ENCODE measurements around the gene CANT1.
"Not testable (repeated sequence)": the region's sequence is repeated elsewhere in the genome, so short reads cannot be mapped to it uniquely, and the experiment has no call there.

Gene CANT1

GRCh38 chr17:79030636-79031035 is 21.1 kb upstream of the CANT1 start:
- WGBS (ENCODE audit: extremely low coverage, insufficient coverage, insufficient read length): no CpG with 5 or more reads among the region's 12 CpGs
- H3K9ac ChIP-seq (ENCODE audit: low read length); DNase-seq; H2BK5ac ChIP-seq (ENCODE audit: low read depth, low read length, poor library complexity); H3K4ac ChIP-seq (ENCODE audit: low read depth, low read length); H3K27me3 ChIP-seq (ENCODE audit: insufficient read depth, low read length); H3K23ac ChIP-seq (ENCODE audit: low read length); H2BK120ac ChIP-seq (ENCODE audit: insufficient read depth, low read length, poor library complexity); H3K79me2 ChIP-seq (ENCODE audit: control insufficient read depth, insufficient read depth, low read length, poor library complexity); H3K27ac ChIP-seq (ENCODE audit: low read depth, low read length); H3K79me1 ChIP-seq (ENCODE audit: low read length); H2BK12ac ChIP-seq (ENCODE audit: low read length); H3K18ac ChIP-seq (ENCODE audit: low read length); H4K91ac ChIP-seq (ENCODE audit: low read depth, low read length); H3K4me2 ChIP-seq (ENCODE audit: low read length); H4K8ac ChIP-seq (ENCODE audit: low read depth, low read length); H3K4me3 ChIP-seq (ENCODE audit: low read depth, low read length); H3K36me3 ChIP-seq (ENCODE audit: control insufficient read depth in 1 of 2, insufficient read depth in 2 of 2, low read length in 2 of 2); H4K12ac ChIP-seq (ENCODE audit: low read depth, low read length); H3K14ac ChIP-seq (ENCODE audit: low read length); H2AFZ ChIP-seq (ENCODE audit: insufficient read depth, low read length, poor library complexity); H2AK5ac ChIP-seq (ENCODE audit: low read length); H3K9me3 ChIP-seq (ENCODE audit: insufficient read depth, low read depth, low read length): not testable (repeated sequence)
- peaks cover 17 to 28% of the 10 kb centered on the region in 2 experiments for H3K4me1 ChIP-seq (ENCODE audit: control insufficient read depth in 1 of 2, insufficient read depth in 2 of 2, low read length in 2 of 2)

- Histone ChIP-seq H4K8ac (ENCODE audit: low read depth, low read length) (no peak overlapping the region), H3K23ac (ENCODE audit: low read length) (no peak overlapping the region), H3K27me3 (ENCODE audit: insufficient read depth, low read length) (peaks cover 8% of the 10 kb centered on the region), H3K4me1 (ENCODE audit: control insufficient read depth in 1 of 2, insufficient read depth in 2 of 2, low read length in 2 of 2) (peaks cover 21 to 32% of the 10 kb centered on the region in 2 experiments), H3K36me3 (ENCODE audit: control insufficient read depth in 1 of 2, insufficient read depth in 2 of 2, low read length in 2 of 2) (no peaks in the 10 kb centered on the region), H2BK120ac (ENCODE audit: insufficient read depth, low read length, poor library complexity) (no peak overlapping the region), H4K91ac (ENCODE audit: low read depth, low read length) (no peak overlapping the region), H3K27ac (ENCODE audit: low read depth, low read length) (no peak overlapping the region), H3K4me3 (ENCODE audit: low read depth, low read length) (no peak overlapping the region), H3K14ac (ENCODE audit: low read length) (no peak overlapping the region), H3K4me2 (ENCODE audit: low read length) (no peak overlapping the region), H2AK5ac (ENCODE audit: low read length) (no peak overlapping the region), H3K4ac (ENCODE audit: low read depth, low read length) (no peak overlapping the region), H2AFZ (ENCODE audit: insufficient read depth, low read length, poor library complexity) (no peak overlapping the region), H3K18ac (ENCODE audit: low read length) (no peak overlapping the region), H3K9ac (ENCODE audit: low read length) (no peak overlapping the region), H2BK12ac (ENCODE audit: low read length) (no peak overlapping the region), H3K9me3 (ENCODE audit: insufficient read depth, low read depth, low read length) (peaks cover 2% of the 10 kb centered on the region), H2BK5ac (ENCODE audit: low read depth, low read length, poor library complexity) (no peak overlapping the region), H4K12ac (ENCODE audit: low read depth, low read length) (peak overlapping the region; percentile 43), H3K79me1 (ENCODE audit: low read length) (peaks cover 8% of the 10 kb centered on the region), H3K79me2 (ENCODE audit: control insufficient read depth, insufficient read depth, low read length, poor library complexity) (peaks cover 1% of the 10 kb centered on the region)
- WGBS (ENCODE audit: extremely low coverage, insufficient coverage, insufficient read length): no CpG with 5 or more reads among the region's 16 CpGs
- no peak for DNase-seq
Measured at GRCh38 chr17:79029327-79030009, 19.9 kb upstream of the CANT1 start.

- no peak overlapping the region for H3K23ac ChIP-seq (ENCODE audit: low read length)
Measured at GRCh38 chr17:79028496-79029326, 19.1 kb upstream of the CANT1 start.

GRCh38 chr17:79027925-79028491 is 18.4 kb upstream of the CANT1 start:
- no peak overlapping the region for H2BK5ac ChIP-seq (ENCODE audit: low read depth, low read length, poor library complexity)
- peak overlapping the region; percentile 13 for H2BK12ac ChIP-seq (ENCODE audit: low read length)
- H3K27me3 ChIP-seq (ENCODE audit: insufficient read depth, low read length): peaks cover 13% of the 10 kb centered on the region
- no peak overlapping the region for H3K4me3 ChIP-seq (ENCODE audit: low read depth, low read length)
- no CpG with 5 or more reads among the region's 16 CpGs for WGBS (ENCODE audit: extremely low coverage, insufficient coverage, insufficient read length)
- no peak overlapping the region for H3K18ac ChIP-seq (ENCODE audit: low read length)
- peaks cover 13% of the 10 kb centered on the region for H3K79me1 ChIP-seq (ENCODE audit: low read length)
- H3K9ac ChIP-seq (ENCODE audit: low read length): no peak overlapping the region
- no peak overlapping the region for H3K23ac ChIP-seq (ENCODE audit: low read length)
- H3K27ac ChIP-seq (ENCODE audit: low read depth, low read length): no peak overlapping the region
- peaks cover 25 to 38% of the 10 kb centered on the region in 2 experiments for H3K4me1 ChIP-seq (ENCODE audit: control insufficient read depth in 1 of 2, insufficient read depth in 2 of 2, low read length in 2 of 2)
- no peak overlapping the region for H2AFZ ChIP-seq (ENCODE audit: insufficient read depth, low read length, poor library complexity)
- no peaks in the 10 kb centered on the region for H3K9me3 ChIP-seq (ENCODE audit: insufficient read depth, low read depth, low read length)
- H3K36me3 ChIP-seq (ENCODE audit: control insufficient read depth in 1 of 2, insufficient read depth in 2 of 2, low read length in 2 of 2): no peaks in the 10 kb centered on the region
- no peak overlapping the region for H3K4me2 ChIP-seq (ENCODE audit: low read length)
- no peak overlapping the region for H2BK120ac ChIP-seq (ENCODE audit: insufficient read depth, low read length, poor library complexity)
- H3K14ac ChIP-seq (ENCODE audit: low read length): peak overlapping the region; percentile 10
- no peak overlapping the region for H2AK5ac ChIP-seq (ENCODE audit: low read length)
- H3K79me2 ChIP-seq (ENCODE audit: control insufficient read depth, insufficient read depth, low read length, poor library complexity): peaks cover 2% of the 10 kb centered on the region
- no peak overlapping the region for H4K12ac ChIP-seq (ENCODE audit: low read depth, low read length)
- no peak for DNase-seq
- no peak overlapping the region for H3K4ac ChIP-seq (ENCODE audit: low read depth, low read length)
- no peak overlapping the region for H4K8ac ChIP-seq (ENCODE audit: low read depth, low read length)
- peak overlapping the region; percentile 17 for H4K91ac ChIP-seq (ENCODE audit: low read depth, low read length)

More at GRCh38 chr17:79028496-79029326, 19.1 kb upstream of the CANT1 start:
- Histone ChIP-seq H3K18ac (ENCODE audit: low read length) (no peak overlapping the region), H3K4me3 (ENCODE audit: low read depth, low read length) (no peak overlapping the region), H3K4me1 (ENCODE audit: control insufficient read depth in 1 of 2, insufficient read depth in 2 of 2, low read length in 2 of 2) (peaks cover 23 to 37% of the 10 kb centered on the region in 2 experiments), H3K79me1 (ENCODE audit: low read length) (peaks cover 13% of the 10 kb centered on the region), H4K8ac (ENCODE audit: low read depth, low read length) (no peak overlapping the region), H3K36me3 (ENCODE audit: control insufficient read depth in 1 of 2, insufficient read depth in 2 of 2, low read length in 2 of 2) (no peaks in the 10 kb centered on the region), H3K4ac (ENCODE audit: low read depth, low read length) (no peak overlapping the region), H3K14ac (ENCODE audit: low read length) (no peak overlapping the region), H2AK5ac (ENCODE audit: low read length) (no peak overlapping the region), H4K91ac (ENCODE audit: low read depth, low read length) (no peak overlapping the region), H3K9me3 (ENCODE audit: insufficient read depth, low read depth, low read length) (peaks cover 2% of the 10 kb centered on the region), H3K27me3 (ENCODE audit: insufficient read depth, low read length) (peaks cover 12% of the 10 kb centered on the region), H2BK12ac (ENCODE audit: low read length) (no peak overlapping the region), H3K79me2 (ENCODE audit: control insufficient read depth, insufficient read depth, low read length, poor library complexity) (peaks cover 2% of the 10 kb centered on the region), H3K4me2 (ENCODE audit: low read length) (no peak overlapping the region), H3K27ac (ENCODE audit: low read depth, low read length) (no peak overlapping the region), H2BK120ac (ENCODE audit: insufficient read depth, low read length, poor library complexity) (no peak overlapping the region), H2BK5ac (ENCODE audit: low read depth, low read length, poor library complexity) (no peak overlapping the region), H2AFZ (ENCODE audit: insufficient read depth, low read length, poor library complexity) (no peak overlapping the region), H3K9ac (ENCODE audit: low read length) (no peak overlapping the region), H4K12ac (ENCODE audit: low read depth, low read length) (no peak overlapping the region)
- WGBS (ENCODE audit: extremely low coverage, insufficient coverage, insufficient read length): no CpG with 5 or more reads among the region's 17 CpGs
- DNase-seq: no peak
